LNCaP clone FGC (cell line): ENCODE results near the gene MYH15.

ENCODE experiments used
- DNase-seq: peaks from one replicate; pipeline ENCODE4 v3.0.0-alpha.2; 2011; ENCODE audit warnings: low read depth
- H3K4me3 ChIP-seq: 2 replicates; pipeline ENCODE4 v1.5.1; 2011; ENCODE audit warnings: mild to moderate bottlenecking, low read depth, low read length, control low read depth
- CTCF ChIP-seq: IDR thresholded peaks from 2 replicates; pipeline ENCODE4 v1.5.1; 2012; ENCODE audit warnings: mild to moderate bottlenecking; ENCODE audit not compliant: control insufficient read depth, insufficient read depth; ENCODE audit errors: extremely low read depth

MYH15 gene

GRCh38 chr3:108437439-108437838, 73.0 kb downstream of the MYH15 start:
- DNase-seq, result peak; percentile 85
- TF ChIP-seq CTCF, result peak; percentile 67
- no peak overlapping the region for H3K4me3 ChIP-seq

- DNase-seq, result no peak
- no peak overlapping the region for H3K4me3 ChIP-seq
- no peak for TF ChIP-seq CTCF
These were observed 76.5 kb downstream of the MYH15 start for GRCh38 chr3:108433928-108434327.

GRCh38 chr3:108432431-108432830, 78.0 kb downstream of the MYH15 start:
- no peak for DNase-seq
- TF ChIP-seq CTCF, result no peak
- H3K4me3 ChIP-seq, result no peak overlapping the region

- TF ChIP-seq CTCF, result no peak
- DNase-seq, result no peak
- no peak overlapping the region for H3K4me3 ChIP-seq
These were observed 79.9 kb downstream of the MYH15 start for GRCh38 chr3:108430540-108430939.

- DNase-seq, result no peak
- TF ChIP-seq CTCF, result no peak
- no peak overlapping the region for H3K4me3 ChIP-seq
These were observed 81.8 kb downstream of the MYH15 start for GRCh38 chr3:108428586-108428985.

GRCh38 chr3:108420926-108421325, 89.5 kb downstream of the MYH15 start:
- H3K4me3 ChIP-seq, result no peak overlapping the region
- no peak for DNase-seq
- TF ChIP-seq CTCF, result no peak

GRCh38 chr3:108416111-108416869, 94.1 kb downstream of the MYH15 start:
- DNase-seq, result no peak
- no peak overlapping the region for H3K4me3 ChIP-seq
- no peak for TF ChIP-seq CTCF
